H1 (cell line): ENCODE data around the gene AGAP1. TPM values are rescaled to one million over a fixed set of nuclear protein-coding genes. Genes with fewer than 3 reads are reported as not detected.
A peak's percentile ranks its signal among the peaks of the same experiment; 100 is the strongest.

Experiments
- CTCF ChIA-PET: fragments of 300-600 bp; sonication (Branson Sonifier 250); formaldehyde crosslinking; loops from one replicate; lab custom pipeline; 2021; ENCODE audit not compliant: partially characterized antibody; lab: Charles Lee
- POLR2A ChIA-PET: fragments of 300-600 bp; sonication (Branson Sonifier 250); formaldehyde crosslinking; loops from one replicate; lab custom pipeline; 2021; ENCODE audit warnings: inconsistent platforms; ENCODE audit not compliant: partially characterized antibody; lab: Charles Lee
- DNase-seq, 2 experiments: peaks; one replicate each; pipeline versions ENCODE4 v3.0.0 to v3.0.0-alpha.2; 2010 to 2022; ENCODE audit warnings: low spot score in 2 of 2, low read depth in 1 of 2, mixed read lengths in 1 of 2
- FAIRE-seq: peaks from 2 replicates; lab custom pipeline; 2011; peaks lifted over from hg19 to GRCh38; lab: Jason Lieb, UNC
- H2AFZ ChIP-seq: 2 replicates; pipeline ENCODE4 v1.8.1; 2012; ENCODE audit warnings: low read length, inconsistent platforms
- H2AK5ac ChIP-seq: 2 replicates; pipeline ENCODE4 v1.6.1; 2013; ENCODE audit warnings: low read depth, low read length
- H2BK120ac ChIP-seq: replicated peaks from 2 replicates; pipeline ENCODE3; 2013; ENCODE audit warnings: low read depth, low read length, inconsistent platforms
- H2BK12ac ChIP-seq: 2 replicates; pipeline ENCODE4 v1.6.1; 2013; ENCODE audit warnings: low read depth, low read length
- H2BK15ac ChIP-seq: 2 replicates; pipeline ENCODE4 v1.6.1; 2013; ENCODE audit warnings: low read length
- H2BK20ac ChIP-seq: 2 replicates; pipeline ENCODE4 v1.6.1; 2013; ENCODE audit warnings: low read length
- H2BK5ac ChIP-seq: 2 replicates; pipeline ENCODE4 v1.6.1; 2013; ENCODE audit warnings: low read depth, low read length
- H3K14ac ChIP-seq: 2 replicates; pipeline ENCODE4 v1.6.1; 2013; ENCODE audit warnings: inconsistent platforms; ENCODE audit not compliant: insufficient read length
- H3K18ac ChIP-seq: 2 replicates; pipeline ENCODE4 v1.6.1; 2013; ENCODE audit warnings: low read length; ENCODE audit errors: extremely low read depth
- H3K23ac ChIP-seq: 2 replicates; pipeline ENCODE4 v1.6.1; 2013; ENCODE audit warnings: inconsistent platforms; ENCODE audit not compliant: insufficient read length
- H3K23me2 ChIP-seq: 2 replicates; pipeline ENCODE4 v1.6.1; 2013; ENCODE audit warnings: low read depth, low read length
- H3K27ac ChIP-seq: 2 replicates; pipeline ENCODE4 v1.6.1; 2011; ENCODE audit warnings: low read depth, low read length, inconsistent platforms
- H3K27me3 ChIP-seq, 4 experiments: replicated peaks in 1 of 4; 1 replicate in 1 of 4; 2 replicates in 3 of 4; pipeline versions ENCODE4 v1.6.1 to v1.8.1; 2011 to 2013; ENCODE audit warnings: low read length in 3 of 4, mild to moderate bottlenecking in 3 of 4, inconsistent platforms in 2 of 4, mixed read lengths in 2 of 4, moderate library complexity in 1 of 4; ENCODE audit not compliant: control insufficient read depth in 3 of 4, insufficient read depth in 3 of 4; ENCODE audit errors: extremely low read depth in 1 of 4
- H3K36me3 ChIP-seq, 4 experiments: 2 replicates each; pipeline versions ENCODE4 v1.6.1 to v1.8.1; 2011 to 2013; ENCODE audit warnings: mild to moderate bottlenecking in 4 of 4, low read length in 3 of 4, moderate library complexity in 2 of 4, control low read depth in 1 of 4, inconsistent platforms in 1 of 4; ENCODE audit not compliant: insufficient read depth in 4 of 4, control insufficient read depth in 2 of 4
- H3K4ac ChIP-seq: replicated peaks from 2 replicates; pipeline ENCODE3; 2013; ENCODE audit warnings: low read length, low read depth, mixed read lengths, inconsistent platforms; ENCODE audit not compliant: insufficient read length
- H3K4me1 ChIP-seq, 4 experiments: replicated peaks in 1 of 4; 1 replicate in 1 of 4; 2 replicates in 3 of 4; pipeline versions ENCODE4 v1.6.1 to v1.8.1; 2011 to 2013; ENCODE audit warnings: low read length in 3 of 4, inconsistent platforms in 2 of 4, mixed read lengths in 1 of 4; ENCODE audit not compliant: insufficient read depth in 4 of 4, control insufficient read depth in 3 of 4
- H3K4me2 ChIP-seq, 2 experiments: 2 replicates each; pipeline versions ENCODE4 v1.6.1 to v1.8.1; 2011 to 2013; ENCODE audit warnings: low read depth in 2 of 2, low read length in 2 of 2, control low read depth in 1 of 2, inconsistent platforms in 1 of 2, mild to moderate bottlenecking in 1 of 2; ENCODE audit not compliant: insufficient read depth in 1 of 2
- H3K4me3 ChIP-seq, 4 experiments: fragments of 200-600, 300-600 bp in 1 of 4; sonication (generic), shearing (Covaris generic), sonication (Bioruptor Twin) in 1 of 4; 2 replicates each; pipeline versions ENCODE4 v1.5.1 to v1.8.1; 2011 to 2016; ENCODE audit warnings: low read length in 4 of 4, low read depth in 3 of 4, control low read depth in 2 of 4, inconsistent platforms in 2 of 4, mild to moderate bottlenecking in 2 of 4, mixed read lengths in 1 of 4, moderate library complexity in 1 of 4; ENCODE audit not compliant: insufficient read depth in 2 of 4; ENCODE audit errors: extremely low read depth in 1 of 4
- H3K56ac ChIP-seq: replicated peaks from 2 replicates; pipeline ENCODE3; 2013; ENCODE audit warnings: low read depth, mild to moderate bottlenecking, mixed read lengths, low read length, inconsistent platforms; ENCODE audit not compliant: insufficient read length
- H3K79me1 ChIP-seq: 2 replicates; pipeline ENCODE4 v1.6.1; 2013; ENCODE audit warnings: low read depth, low read length, control low read depth
- H3K79me2 ChIP-seq, 2 experiments: 2 replicates each; pipeline versions ENCODE4 v1.6.1 to v1.8.1; 2012 to 2013; ENCODE audit warnings: low read length in 2 of 2, mild to moderate bottlenecking in 2 of 2, inconsistent platforms in 1 of 2; ENCODE audit not compliant: insufficient read depth in 2 of 2, control insufficient read depth in 1 of 2
- H3K9ac ChIP-seq, 4 experiments: replicated peaks in 1 of 4; 1 replicate in 1 of 4; 2 replicates in 3 of 4; pipeline versions ENCODE4 v1.6.1 to v1.8.1; 2011 to 2013; ENCODE audit warnings: low read depth in 3 of 4, low read length in 3 of 4, control low read depth in 2 of 4, mild to moderate bottlenecking in 2 of 4, moderate library complexity in 2 of 4, inconsistent platforms in 1 of 4; ENCODE audit errors: extremely low read depth in 1 of 4
- H3K9me3 ChIP-seq, 2 experiments: 2 replicates each; pipeline versions ENCODE4 v1.6.1 to v1.8.1; 2012 to 2013; ENCODE audit warnings: mild to moderate bottlenecking in 2 of 2, moderate library complexity in 2 of 2, control low read depth in 1 of 2, inconsistent platforms in 1 of 2, low read depth in 1 of 2, low read length in 1 of 2, mixed read lengths in 1 of 2; ENCODE audit not compliant: insufficient read depth in 2 of 2
- H4K20me1 ChIP-seq, 2 experiments: replicated peaks in 1 of 2; 2 replicates each; pipeline versions ENCODE3 to v1.8.1; 2011 to 2013; ENCODE audit warnings: inconsistent platforms in 2 of 2, low read length in 2 of 2, mild to moderate bottlenecking in 1 of 2; ENCODE audit not compliant: insufficient read depth in 2 of 2, control insufficient read depth in 1 of 2
- H4K5ac ChIP-seq: 2 replicates; pipeline ENCODE4 v1.6.1; 2013; ENCODE audit warnings: low read length, low read depth, mixed read lengths, inconsistent platforms; ENCODE audit not compliant: insufficient read length
- H4K8ac ChIP-seq: 2 replicates; pipeline ENCODE4 v1.8.0; 2013; ENCODE audit warnings: mild to moderate bottlenecking, moderate library complexity, low read length, inconsistent platforms; ENCODE audit not compliant: insufficient read depth; ENCODE audit errors: extremely low read depth
- H4K91ac ChIP-seq: replicated peaks from 2 replicates; pipeline ENCODE3; 2013; ENCODE audit warnings: low read length, mixed read lengths, inconsistent platforms; ENCODE audit not compliant: insufficient read length
- CBX8 ChIP-seq: fragments of 300-800, 300-1000 bp; sonication (generic); IDR thresholded peaks from 2 replicates; pipeline ENCODE4 v1.7.1; 2016; ENCODE audit warnings: low read depth, low read length, borderline replicate concordance
- CEBPB ChIP-seq: IDR thresholded peaks from 2 replicates; pipeline ENCODE4 v1.6.1; 2012; ENCODE audit warnings: low read depth, low read length
- CREB1 ChIP-seq: IDR thresholded peaks from 2 replicates; pipeline ENCODE4 v1.6.1; 2012; ENCODE audit warnings: inconsistent platforms
- EP300 ChIP-seq, 2 experiments: IDR thresholded peaks; 1 replicate in 1 of 2; 2 replicates in 1 of 2; pipeline ENCODE4 v1.6.1; 2011 to 2012; ENCODE audit warnings: low read depth in 2 of 2, low read length in 2 of 2, mild to moderate bottlenecking in 2 of 2, borderline replicate concordance in 1 of 2, inconsistent platforms in 1 of 2, moderate library complexity in 1 of 2
- HDAC2 ChIP-seq, 2 experiments: fragments of 300-600 bp in 1 of 2; sonication (generic) in 1 of 2; IDR thresholded peaks; 2 replicates each; pipeline ENCODE4 v1.6.1; 2011 to 2012; ENCODE audit warnings: low read depth in 2 of 2, low read length in 2 of 2, mild to moderate bottlenecking in 2 of 2, moderate library complexity in 2 of 2, borderline replicate concordance in 1 of 2, inconsistent platforms in 1 of 2
- JUN ChIP-seq: IDR thresholded peaks from 2 replicates; pipeline ENCODE4 v1.6.1; 2011; ENCODE audit warnings: low read depth, mild to moderate bottlenecking, improper control_type of control experiment, low read length
- KDM4A ChIP-seq: IDR thresholded peaks from one replicate; pipeline ENCODE4 v1.7.1; 2012; ENCODE audit warnings: low read depth, mild to moderate bottlenecking, moderate library complexity, low read length, inconsistent platforms; ENCODE audit not compliant: severe bottlenecking
- RBBP5 ChIP-seq: IDR thresholded peaks from 2 replicates; pipeline ENCODE4 v1.7.1; 2012; ENCODE audit warnings: low read depth, mild to moderate bottlenecking, inconsistent platforms, low read length, moderate library complexity, borderline replicate concordance
- SAP30 ChIP-seq: fragments of 300-600 bp; sonication (generic); IDR thresholded peaks from 2 replicates; pipeline ENCODE4 v1.7.1; 2012; ENCODE audit warnings: low read length, moderate library complexity, mild to moderate bottlenecking, inconsistent platforms; ENCODE audit not compliant: insufficient read depth, insufficient replicate concordance
- SP4 ChIP-seq: IDR thresholded peaks from 2 replicates; pipeline ENCODE4 v1.6.1; 2012; ENCODE audit warnings: low read length, inconsistent platforms
- SRF ChIP-seq: IDR thresholded peaks from 2 replicates; pipeline ENCODE4 v1.6.1; 2011; ENCODE audit warnings: mild to moderate bottlenecking, low read depth, low read length, moderate library complexity
- TBP ChIP-seq: IDR thresholded peaks from 2 replicates; pipeline ENCODE4 v1.6.1; 2011; ENCODE audit warnings: low read depth, low read length, improper control_type of control experiment
- TEAD4 ChIP-seq: IDR thresholded peaks from 2 replicates; pipeline ENCODE4 v1.6.1; 2012; ENCODE audit warnings: low read depth, low read length, inconsistent platforms, mixed read lengths
- WGBS, 2 experiments: shearing (Covaris generic) in 1 of 2; methylation state at CpG; one replicate each; pipeline versions ENCODE4 v1.1.6 to v1.1.7; 2013 to 2015; ENCODE audit warnings: low lambda C conversion rate in 2 of 2, mixed read lengths in 2 of 2, inconsistent platforms in 1 of 2, low coverage in 1 of 2, missing lambda C conversion rate in 1 of 2; ENCODE audit not compliant: insufficient replicate concordance in 2 of 2, insufficient coverage in 1 of 2, insufficient read length in 1 of 2; ENCODE audit errors: extremely low coverage in 1 of 2, missing lambda C conversion rate in 1 of 2; 5-methylcytosine and 5-hydroxymethylcytosine counted together
- polyA plus RNA-seq, 7 experiments: library from polyadenylated mRNA; depleted of rRNA in 3 of 7; stranded (reverse) in 5 of 7; unstranded in 2 of 7; fragments of >200 nt in 5 of 7; fragments of 200-250 nt in 2 of 7; gene quantifications; 1 replicate in 5 of 7; 2 replicates in 1 of 7; 4 replicates in 1 of 7; pipeline versions ENCODE4 v1.2.1 to v1.2.3, GENCODE V29; 2011 to 2013; ENCODE audit warnings: missing spikeins in 2 of 7, mixed read lengths in 2 of 7
- total RNA-seq: library from RNA; stranded (reverse); fragmentation: NEBNext Ultra II Directional; extraction: Animal tissue kit (Norgen Biotek cat#: 25700); gene quantifications from 2 replicates; pipeline ENCODE4 v1.2.1, GENCODE V29; 2021

AGAP1 gene
- total and polyA plus RNA-seq, 2 of the 8 experiments (the other 6 are each of a cell fraction or from before 2014, with no cell fraction given) = 18.1 to 39.4 TPM

GRCh38 chr2:235544689-235544969 lies 50.8 kb downstream of the AGAP1 start:
- no peak overlapping the region for H2AK5ac ChIP-seq

More at GRCh38 chr2:235544689-235544969, 50.8 kb downstream of the AGAP1 start:
- H3K27ac ChIP-seq = no peak overlapping the region
- H4K20me1 ChIP-seq = peaks cover 0 to 23% of the 10 kb centered on the region in 2 experiments
- no peak overlapping the region; the same call in 1 of the 2 replicates for H4K8ac ChIP-seq
- no peaks in the 10 kb centered on the region for H3K36me3 ChIP-seq
- no peak overlapping the region for H2BK20ac ChIP-seq
- ChIA-PET CTCF (no interaction called here), POLR2A (no interaction called here)
- no peak overlapping the region for H4K91ac ChIP-seq
- H4K5ac ChIP-seq = no peak overlapping the region
- no peak overlapping the region for H3K18ac ChIP-seq
- peaks cover 4 to 89% of the 10 kb centered on the region in 2 experiments; a peak in 3 of 4 replicates for H3K79me2 ChIP-seq
- WGBS, 2 experiments = 95% methylated on average over 5 of the region's 5 CpGs; no CpG with 5 or more reads in 1 of the 2 experiments
- H3K79me1 ChIP-seq = peaks cover 14% of the 10 kb centered on the region
- DNase-seq (no peak), FAIRE-seq (no peak)
- no peak overlapping the region for H2BK5ac ChIP-seq
- no peak overlapping the region for H3K4ac ChIP-seq
- peaks cover 5 to 17% (median 10%) of the 10 kb centered on the region in 4 experiments for H3K4me1 ChIP-seq
- H3K27me3 ChIP-seq = no peaks in the 10 kb centered on the region
- H2BK120ac ChIP-seq = no peak overlapping the region
- H3K14ac ChIP-seq = no peak overlapping the region
- H3K23me2 ChIP-seq = no peaks in the 10 kb centered on the region
- H3K9me3 ChIP-seq = no peaks in the 10 kb centered on the region
- no peak overlapping the region for H3K4me3 ChIP-seq
- H2AFZ ChIP-seq = no peak overlapping the region
- TF ChIP-seq CEBPB (no peak), JUN (no peak), TEAD4 (no peak), CREB1 (no peak), SAP30 (no peak), HDAC2 (IDR thresholded peaks at IDR 0.05; ENCODE audit: borderline replicate concordance in 1 of 2, low read depth in 2 of 2, low read length in 2 of 2) (no peak), CBX8 (no peak), SP4 (no peak), EP300 (IDR thresholded peaks at IDR 0.05; ENCODE audit: borderline replicate concordance in 1 of 2, low read depth in 2 of 2, low read length in 2 of 2) (no peak), SRF (no peak), RBBP5 (no peak), TBP (no peak), KDM4A (no peak)
- H2BK15ac ChIP-seq = 0 out of 2 replicates have a peak overlapping the region, but pooled peaks have one; percentile 63
- H2BK12ac ChIP-seq = no peak overlapping the region
- H3K4me2 ChIP-seq = no peak overlapping the region
- H3K23ac ChIP-seq = no peak overlapping the region
- H3K9ac ChIP-seq = no peak overlapping the region
- H3K56ac ChIP-seq = no peak overlapping the region
